AG09309 (cell line): ENCODE results near the gene ZPBP.

Experiments used
- DNase-seq: peaks from one replicate; pipeline ENCODE4 v3.0.0-alpha.2; 2010; ENCODE audit warnings: low read depth
- H3K4me3 ChIP-seq: 2 replicates; pipeline ENCODE4 v1.5.1; 2011; ENCODE audit warnings: mild to moderate bottlenecking, low read depth, low read length, moderate library complexity; ENCODE audit not compliant: control insufficient read depth
- CTCF ChIP-seq: IDR thresholded peaks from 2 replicates; pipeline ENCODE4 v1.5.1; 2011; ENCODE audit warnings: mild to moderate bottlenecking, low read depth, low read length, inconsistent platforms; ENCODE audit not compliant: insufficient read depth, control insufficient read depth; ENCODE audit errors: missing control alignments

Gene ZPBP

GRCh38 chr7:50125766-50126165 is 32.7 kb upstream of the ZPBP start:
- TF ChIP-seq CTCF, result no peak
- DNase-seq, result no peak

GRCh38 chr7:50121286-50121685 is 28.2 kb upstream of the ZPBP start:
- no peak for DNase-seq
- no peak overlapping the region for H3K4me3 ChIP-seq
- no peak for TF ChIP-seq CTCF

More at GRCh38 chr7:50125766-50126165, 32.7 kb upstream of the ZPBP start:
- no peak overlapping the region for H3K4me3 ChIP-seq

GRCh38 chr7:50119815-50120637 is 27.0 kb upstream of the ZPBP start:
- no peak for DNase-seq
- no peak overlapping the region for H3K4me3 ChIP-seq
- TF ChIP-seq CTCF, result no peak

- no peak overlapping the region for H3K4me3 ChIP-seq
- DNase-seq, result no peak
- no peak for TF ChIP-seq CTCF
These were observed 19.2 kb upstream of the ZPBP start for GRCh38 chr7:50112250-50112649.

- TF ChIP-seq CTCF, result no peak
- DNase-seq, result no peak
These were observed 8.8 kb upstream of the ZPBP start for GRCh38 chr7:50101873-50102272.

GRCh38 chr7:50095634-50096033 is 2.6 kb upstream of the ZPBP start:
- TF ChIP-seq CTCF, result no peak
- no peak overlapping the region for H3K4me3 ChIP-seq
- DNase-seq, result no peak

More at GRCh38 chr7:50101873-50102272, 8.8 kb upstream of the ZPBP start:
- no peak overlapping the region for H3K4me3 ChIP-seq
